GM21576 (cell line): ENCODE results near the gene ADGRB2.

Source experiments
- ATAC-seq: cut with Tn5 transposase; IDR thresholded peaks from one replicate; pipeline ENCODE4 v1.9.1; 2021; ENCODE audit warnings: mild to moderate bottlenecking, moderate library complexity; ENCODE audit not compliant: unreplicated experiment

Gene ADGRB2

GRCh38 chr1:31704271-31705079, 59.7 kb downstream of the ADGRB2 start:
- ATAC-seq = no peak

- ATAC-seq = no peak
Measured at GRCh38 chr1:31703431-31704270, 60.5 kb downstream of the ADGRB2 start, which contains the start of gene COL16A1. Gene COL16A1 (minus strand): TSS chr1:31704017. CDS start chr1:31702193, 1,824 bp downstream.

- no peak for ATAC-seq
Measured at GRCh38 chr1:31702836-31703404, 61.2 kb downstream of the ADGRB2 start.

- no peak for ATAC-seq
Measured at GRCh38 chr1:31701091-31701736, 62.9 kb downstream of the ADGRB2 start.

- ATAC-seq = no peak
Measured at GRCh38 chr1:31700468-31701090, 63.6 kb downstream of the ADGRB2 start.

- no peak for ATAC-seq
Measured at GRCh38 chr1:31699341-31699891, 64.7 kb downstream of the ADGRB2 start.

- no peak for ATAC-seq
Measured at GRCh38 chr1:31697369-31697984, 66.7 kb downstream of the ADGRB2 start.

- ATAC-seq = no peak
Measured at GRCh38 chr1:31696242-31696641, 67.9 kb downstream of the ADGRB2 start.

GRCh38 chr1:31695327-31695726, 68.8 kb downstream of the ADGRB2 start:
- no peak for ATAC-seq

- ATAC-seq = no peak
Measured at GRCh38 chr1:31694964-31695313, 69.2 kb downstream of the ADGRB2 start.

- no peak for ATAC-seq
Measured at GRCh38 chr1:31694069-31694963, 69.8 kb downstream of the ADGRB2 start.

- no peak for ATAC-seq
Measured at GRCh38 chr1:31693231-31693630, 70.9 kb downstream of the ADGRB2 start.

GRCh38 chr1:31691951-31692350, 72.2 kb downstream of the ADGRB2 start:
- no peak for ATAC-seq

GRCh38 chr1:31691446-31691845, 72.7 kb downstream of the ADGRB2 start:
- ATAC-seq = no peak

- ATAC-seq = no peak
Measured at GRCh38 chr1:31690921-31691320, 73.2 kb downstream of the ADGRB2 start.

- no peak for ATAC-seq
Measured at GRCh38 chr1:31689854-31690253, 74.3 kb downstream of the ADGRB2 start.

GRCh38 chr1:31689379-31689778, 74.8 kb downstream of the ADGRB2 start:
- no peak for ATAC-seq

GRCh38 chr1:31688233-31688918, 75.8 kb downstream of the ADGRB2 start:
- ATAC-seq = no peak
